OCI-LY3 (cell line): ENCODE data around the gene FAM216B.
A peak's percentile ranks its signal among the peaks of the same experiment; 100 is the strongest.
"Not testable (repeated sequence)": the region's sequence is repeated elsewhere in the genome, so short reads cannot be mapped to it uniquely, and the experiment has no call there.

Experiments
- H2AFZ ChIP-seq: fragments of 200-600, 300-600 bp; shearing (Covaris generic); 2 replicates; pipeline ENCODE4 v1.6.0; 2014; ENCODE audit warnings: antibody characterized with exemption, low read depth, low read length
- H3K27ac ChIP-seq: fragments of 200-600, 300-600 bp; sonication (generic); 2 replicates; pipeline ENCODE4 v1.5.1; 2014; ENCODE audit warnings: mild to moderate bottlenecking, low read length, moderate library complexity, mixed read lengths
- H3K27me3 ChIP-seq: fragments of 200-600, 300-600 bp; sonication (generic); 2 replicates; pipeline ENCODE4 v1.6.1; 2014; ENCODE audit warnings: low read depth, low read length, mixed read lengths
- H3K36me3 ChIP-seq: fragments of 200-600, 300-600 bp; sonication (generic); replicated peaks from 2 replicates; pipeline ENCODE3; 2014; ENCODE audit warnings: low read depth, low read length, mixed read lengths
- H3K4me1 ChIP-seq: fragments of 300-600, 200-600 bp; sonication (generic); 2 replicates; pipeline ENCODE4 v1.6.1; 2014; ENCODE audit warnings: low read length, mixed read lengths
- H3K4me2 ChIP-seq: fragments of 200-600, 300-600 bp; sonication (generic); 2 replicates; pipeline ENCODE4 v1.6.1; 2014; ENCODE audit warnings: low read length, mixed read lengths
- H3K4me3 ChIP-seq: fragments of 300-600, 200-600 bp; sonication (generic); 2 replicates; pipeline ENCODE4 v1.5.1; 2014; ENCODE audit warnings: antibody characterized with exemption, mild to moderate bottlenecking, low read length, moderate library complexity
- H3K79me2 ChIP-seq: fragments of 300-600, 200-600 bp; shearing (Covaris generic); 2 replicates; pipeline ENCODE4 v1.6.1; 2014; ENCODE audit warnings: mild to moderate bottlenecking, low read length, mixed read lengths
- H3K9ac ChIP-seq: fragments of 300-600, 200-600 bp; shearing (Covaris generic); 2 replicates; pipeline ENCODE4 v1.6.0; 2014; ENCODE audit warnings: mild to moderate bottlenecking, low read length, moderate library complexity
- H3K9me3 ChIP-seq: fragments of 200-600, 300-600 bp; shearing (Covaris generic); 2 replicates; pipeline ENCODE4 v1.6.1; 2014; ENCODE audit warnings: low read length, mixed read lengths; ENCODE audit not compliant: insufficient read depth
- H4K20me1 ChIP-seq: fragments of 200-600, 300-600 bp; sonication (generic); 2 replicates; pipeline ENCODE4 v1.6.1; 2016; ENCODE audit warnings: low read length, mixed read lengths; ENCODE audit not compliant: insufficient read depth
- CTCF ChIP-seq: fragments of 200-600, 300-600 bp; sonication (generic); IDR thresholded peaks from 2 replicates; pipeline ENCODE4 v1.5.1; 2014; ENCODE audit warnings: antibody characterized with exemption, low read length, low read depth
- EZH2phosphoT487 ChIP-seq: fragments of 200-600 bp; shearing (Covaris generic); IDR thresholded peaks from 2 replicates; pipeline ENCODE4 v1.6.1; 2018; ENCODE audit warnings: antibody characterized with exemption, mixed run types, low read depth

The FAM216B gene

GRCh38 chr13:42814868-42815267 lies 33.5 kb downstream of the FAM216B start:
- no peak overlapping the region for H3K27ac ChIP-seq
- no peak overlapping the region for H2AFZ ChIP-seq
- TF ChIP-seq CTCF (no peak), EZH2phosphoT487 (no peak)
- H3K9ac ChIP-seq, result no peak overlapping the region
- H3K4me2 ChIP-seq, result no peak overlapping the region
- H3K27me3 ChIP-seq, result no peaks in the 10 kb centered on the region
- H3K79me2 ChIP-seq, result no peaks in the 10 kb centered on the region
- H3K9me3 ChIP-seq, result no peaks in the 10 kb centered on the region
- no peak overlapping the region for H3K4me3 ChIP-seq
- H3K4me1 ChIP-seq, result peaks cover 6% of the 10 kb centered on the region
- H3K36me3 ChIP-seq, result no peaks in the 10 kb centered on the region
- no peaks in the 10 kb centered on the region for H4K20me1 ChIP-seq

GRCh38 chr13:42815681-42816080 lies 34.3 kb downstream of the FAM216B start:
- Histone ChIP-seq H3K9ac (no peak overlapping the region), H3K9me3 (no peaks in the 10 kb centered on the region), H3K4me1 (peaks cover 6% of the 10 kb centered on the region), H3K27ac (no peak overlapping the region), H3K4me2 (no peak overlapping the region), H3K36me3 (no peaks in the 10 kb centered on the region), H3K27me3 (no peaks in the 10 kb centered on the region), H3K4me3 (no peak overlapping the region), H3K79me2 (no peaks in the 10 kb centered on the region), H4K20me1 (no peaks in the 10 kb centered on the region), H2AFZ (no peak overlapping the region)
- TF ChIP-seq EZH2phosphoT487 (no peak), CTCF (no peak)

GRCh38 chr13:42816538-42816937 lies 35.2 kb downstream of the FAM216B start:
- peaks cover 4% of the 10 kb centered on the region for H3K4me1 ChIP-seq
- TF ChIP-seq EZH2phosphoT487 (no peak), CTCF (0 out of 2 replicates have a peak, but pooled peaks have one; percentile 5)
- no peak overlapping the region for H3K4me3 ChIP-seq
- H3K27me3 ChIP-seq, result no peaks in the 10 kb centered on the region
- no peaks in the 10 kb centered on the region for H3K79me2 ChIP-seq
- no peaks in the 10 kb centered on the region for H4K20me1 ChIP-seq
- H3K9me3 ChIP-seq, result no peaks in the 10 kb centered on the region
- no peaks in the 10 kb centered on the region for H3K36me3 ChIP-seq
- no peak overlapping the region for H3K27ac ChIP-seq
- H3K4me2 ChIP-seq, result no peak overlapping the region
- H3K9ac ChIP-seq, result no peak overlapping the region
- no peak overlapping the region for H2AFZ ChIP-seq

GRCh38 chr13:42819687-42820086 lies 38.3 kb downstream of the FAM216B start:
- peaks cover 22% of the 10 kb centered on the region for H3K27me3 ChIP-seq
- not testable (repeated sequence) for H3K4me1 ChIP-seq, H2AFZ ChIP-seq, H3K4me3 ChIP-seq, H3K4me2 ChIP-seq, H3K36me3 ChIP-seq, H3K27ac ChIP-seq, H3K79me2 ChIP-seq, H4K20me1 ChIP-seq, H3K9me3 ChIP-seq, H3K9ac ChIP-seq

GRCh38 chr13:42820451-42820850 lies 39.1 kb downstream of the FAM216B start:
- Histone ChIP-seq H3K27me3 (peaks cover 28% of the 10 kb centered on the region), H3K9ac (no peak overlapping the region), H3K27ac (no peak overlapping the region), H3K79me2 (no peaks in the 10 kb centered on the region), H3K4me1 (no peaks in the 10 kb centered on the region), H4K20me1 (no peaks in the 10 kb centered on the region), H3K4me2 (no peak overlapping the region), H3K4me3 (no peak overlapping the region), H2AFZ (no peak overlapping the region), H3K36me3 (no peaks in the 10 kb centered on the region), H3K9me3 (no peaks in the 10 kb centered on the region)
- TF ChIP-seq CTCF (no peak), EZH2phosphoT487 (no peak)
